GM23338 (cell line): ENCODE results near the gene ZFP64. TPM values are rescaled to one million over a fixed set of nuclear protein-coding genes. Genes with fewer than 3 reads are reported as not detected.

Source experiments
- ATAC-seq: fragments of 200-7000 bp; cut with Tn5 transposase; 3 replicates; pipeline ENCODE4 v1.9.1; 2020
- DNase-seq: peaks from one replicate; pipeline ENCODE4 v3.0.0-alpha.2; 2015; ENCODE audit warnings: low spot score
- H2AFZ ChIP-seq: fragments of 200-600 bp; sonication (generic); 2 replicates; pipeline ENCODE4 v1.8.0; 2016; ENCODE audit warnings: antibody characterized with exemption, mild to moderate bottlenecking, moderate library complexity
- H3F3A ChIP-seq: fragments of 200-600 bp; sonication (generic); replicated peaks from 2 replicates; pipeline ENCODE4 v1.8.0; 2017; ENCODE audit warnings: antibody characterized with exemption, mixed run types, low read depth
- H3K27ac ChIP-seq: fragments of 200-600 bp; sonication (generic); 2 replicates; pipeline ENCODE4 v1.6.1; 2016; ENCODE audit warnings: low read depth
- H3K27me3 ChIP-seq: fragments of 200-600 bp; sonication (generic); 2 replicates; pipeline ENCODE4 v1.8.0; 2016; ENCODE audit warnings: mild to moderate bottlenecking, mixed run types, moderate library complexity; ENCODE audit not compliant: insufficient read depth
- H3K36me3 ChIP-seq: fragments of 200-600 bp; sonication (generic); 2 replicates; pipeline ENCODE4 v1.8.0; 2016; ENCODE audit warnings: mild to moderate bottlenecking; ENCODE audit not compliant: insufficient read depth
- H3K4me1 ChIP-seq: fragments of 200-600 bp; sonication (generic); 2 replicates; pipeline ENCODE4 v1.8.0; 2016; ENCODE audit warnings: mild to moderate bottlenecking, moderate library complexity; ENCODE audit not compliant: insufficient read depth
- H3K4me2 ChIP-seq: fragments of 200-600 bp; sonication (generic); 2 replicates; pipeline ENCODE4 v1.7.1; 2017; ENCODE audit warnings: mixed run types
- H3K4me3 ChIP-seq: fragments of 200-600 bp; sonication (generic); 2 replicates; pipeline ENCODE4 v1.6.1; 2016; ENCODE audit warnings: mixed run types
- H3K79me2 ChIP-seq: fragments of 200-600 bp; sonication (generic); replicated peaks from 2 replicates; pipeline ENCODE4 v1.8.0; 2017; ENCODE audit warnings: mild to moderate bottlenecking; ENCODE audit not compliant: insufficient read depth
- H3K9me2 ChIP-seq: fragments of 200-600 bp; sonication (generic); 2 replicates; pipeline ENCODE4 v1.8.0; 2017; ENCODE audit not compliant: insufficient read depth
- H4K20me1 ChIP-seq: fragments of 200-600 bp; sonication (generic); replicated peaks from 2 replicates; pipeline ENCODE4 v1.8.0; 2017; ENCODE audit warnings: mild to moderate bottlenecking; ENCODE audit not compliant: insufficient read depth
- H3K27ac Mint-ChIP-seq: 2 replicates; pipeline ENCODE4 v1.8.0; 2020; ENCODE audit warnings: inconsistent platforms, mild to moderate bottlenecking, moderate library complexity, mixed read lengths
- H3K27me3 Mint-ChIP-seq: 3 replicates; pipeline ENCODE4 v1.8.0; 2022; ENCODE audit warnings: low read depth, mild to moderate bottlenecking, moderate library complexity, mixed read lengths, inconsistent platforms; ENCODE audit not compliant: insufficient read depth, poor library complexity
- H3K36me3 Mint-ChIP-seq: 3 replicates; pipeline ENCODE4 v1.8.0; 2021; ENCODE audit warnings: low read depth, mild to moderate bottlenecking, inconsistent platforms, moderate library complexity, mixed read lengths
- H3K4me1 Mint-ChIP-seq: 3 replicates; pipeline ENCODE4 v1.8.0; 2020; ENCODE audit warnings: mild to moderate bottlenecking, inconsistent platforms, mixed read lengths
- H3K4me3 Mint-ChIP-seq: 3 replicates; pipeline ENCODE4 v1.8.0; 2021; ENCODE audit warnings: moderate library complexity, mild to moderate bottlenecking, inconsistent platforms, mixed read lengths
- H3K9me3 Mint-ChIP-seq: 3 replicates; pipeline ENCODE4 v1.8.0; 2020; ENCODE audit warnings: moderate library complexity, mild to moderate bottlenecking, inconsistent platforms, mixed read lengths
- CREB1 ChIP-seq: fragments of 250-450 bp; sonication (Bioruptor Pico); IDR thresholded peaks from 2 replicates; pipeline ENCODE4 v1.5.0; 2020; ENCODE audit warnings: low read depth, mild to moderate bottlenecking, moderate library complexity
- CTCF ChIP-seq, 2 experiments: fragments of 200-600 bp in 1 of 2; sonication (generic) in 1 of 2; conservative IDR thresholded peaks; 2 replicates each; pipeline versions ENCODE4 v1.5.1 to v1.6.1; 2016 to 2017; ENCODE audit warnings: antibody characterized with exemption in 2 of 2, low read depth in 2 of 2, mild to moderate bottlenecking in 2 of 2, moderate library complexity in 1 of 2
- EZH2phosphoT487 ChIP-seq: fragments of 200-600 bp; sonication (generic); IDR thresholded peaks from one replicate; pipeline ENCODE4 v1.8.1; 2018; ENCODE audit warnings: antibody characterized with exemption; ENCODE audit not compliant: unreplicated experiment
- POLR2AphosphoS5 ChIP-seq: IDR thresholded peaks from 2 replicates; pipeline ENCODE4 v1.6.1; 2016; ENCODE audit warnings: antibody characterized with exemption, low read depth
- polyA plus RNA-seq: library from polyadenylated mRNA; unstranded; fragments of >200 nt; fragmentation: Nextera tagmentation; extraction: Ambion mirVana; gene quantifications from 2 replicates; pipeline ENCODE4 v1.2.1, GENCODE V29; 2016
- total RNA-seq: library from RNA; depleted of rRNA; stranded (reverse); fragments of >200 nt; shearing (Covaris generic); gene quantifications from 2 replicates; pipeline ENCODE4 v1.2.3, GENCODE V29; 2014
- TF ChIP-seq, protein P1 (sequence below): IDR thresholded peaks from 2 replicates; pipeline ENCODE4 v1.6.1; 2016; ENCODE audit warnings: antibody characterized with exemption
- TF ChIP-seq, protein P2 (sequence below): fragments of 250-450 bp; sonication (Bioruptor Pico); IDR thresholded peaks from 2 replicates; pipeline ENCODE4 v1.5.0; 2020; ENCODE audit warnings: mild to moderate bottlenecking, moderate library complexity

Gene ZFP64
- total and polyA plus RNA-seq, 2 experiments from 2014 or later: 9.6 to 30.4 TPM

DNA sequence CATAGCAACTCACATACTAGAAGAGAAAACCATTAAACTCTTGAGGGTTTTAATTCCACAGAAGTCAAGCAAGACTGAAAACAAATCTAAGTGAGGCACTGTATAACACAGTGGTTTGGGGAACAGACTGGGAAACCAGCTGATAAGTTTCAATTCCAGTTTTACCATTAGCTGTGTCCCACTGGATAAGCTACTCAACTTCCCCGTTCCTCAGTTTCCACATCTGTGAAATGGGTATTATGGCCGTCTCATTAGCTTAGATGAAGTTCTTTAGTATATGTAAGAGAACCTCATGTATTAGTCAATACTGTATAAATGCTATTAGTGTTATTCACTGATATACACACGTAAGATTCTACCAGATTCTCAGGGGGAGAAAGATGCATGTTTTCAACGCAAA lies 89.0 kb downstream of the ZFP64 start:
- Histone ChIP-seq H4K20me1 (peaks cover 13% of the 10 kb centered on the region), H3K4me1 (peaks cover 27% of the 10 kb centered on the region), H2AFZ (no peak overlapping the region), H3F3A (peaks cover 31% of the 10 kb centered on the region; the same call in 1 of the 2 replicates), H3K4me2 (peak overlapping the region; percentile 87), H3K27me3 (peaks cover 68% of the 10 kb centered on the region), H3K4me3 (peak overlapping the region; percentile 84), H3K27ac (no peak overlapping the region), H3K36me3 (no peaks in the 10 kb centered on the region), H3K9me2 (no peaks in the 10 kb centered on the region), H3K79me2 (no peaks in the 10 kb centered on the region)
- peaks cover 3% of the 10 kb centered on the region; the same call in 1 of the 3 replicates for H3K36me3 Mint-ChIP-seq
- H3K9me3 Mint-ChIP-seq: no peaks in the 10 kb centered on the region
- no peak overlapping the region for H3K27ac Mint-ChIP-seq
- peak overlapping the region; percentile 88 for H3K4me3 Mint-ChIP-seq
- H3K27me3 Mint-ChIP-seq: peaks cover 46% of the 10 kb centered on the region
- H3K4me1 Mint-ChIP-seq: peaks cover 21% of the 10 kb centered on the region
- TF ChIP-seq, protein P1, sequence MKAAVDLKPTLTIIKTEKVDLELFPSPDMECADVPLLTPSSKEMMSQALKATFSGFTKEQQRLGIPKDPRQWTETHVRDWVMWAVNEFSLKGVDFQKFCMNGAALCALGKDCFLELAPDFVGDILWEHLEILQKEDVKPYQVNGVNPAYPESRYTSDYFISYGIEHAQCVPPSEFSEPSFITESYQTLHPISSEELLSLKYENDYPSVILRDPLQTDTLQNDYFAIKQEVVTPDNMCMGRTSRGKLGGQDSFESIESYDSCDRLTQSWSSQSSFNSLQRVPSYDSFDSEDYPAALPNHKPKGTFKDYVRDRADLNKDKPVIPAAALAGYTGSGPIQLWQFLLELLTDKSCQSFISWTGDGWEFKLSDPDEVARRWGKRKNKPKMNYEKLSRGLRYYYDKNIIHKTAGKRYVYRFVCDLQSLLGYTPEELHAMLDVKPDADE: no peak
- no peak for TF ChIP-seq POLR2AphosphoS5
- DNase-seq (no peak), ATAC-seq (no peak)

DNA sequence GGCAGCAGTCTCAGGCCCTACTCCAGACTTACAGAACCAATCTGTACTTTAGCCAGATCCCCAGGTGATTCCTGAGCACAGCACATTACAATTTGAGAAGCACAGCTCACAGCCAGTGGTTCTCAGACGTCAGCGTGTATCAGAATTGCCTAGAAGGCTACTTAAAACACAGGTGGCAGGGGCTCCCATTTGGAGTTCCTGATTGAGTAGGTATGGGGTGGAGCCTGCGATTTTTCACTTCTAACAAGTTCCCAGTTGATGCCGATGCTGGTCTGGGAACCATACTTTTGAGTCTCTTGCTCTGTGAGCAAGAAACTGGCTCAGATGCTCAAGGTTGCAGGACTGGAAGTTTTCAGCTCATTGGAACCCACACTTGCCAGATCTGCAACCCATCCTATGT lies 89.5 kb downstream of the ZFP64 start:
- H3K4me3 Mint-ChIP-seq: 0 out of 3 replicates have a peak overlapping the region, but pooled peaks have one; percentile 88
- TF ChIP-seq EZH2phosphoT487: no peak
- TF ChIP-seq CTCF (conservative IDR thresholded peaks at IDR 0.05; ENCODE audit: low read depth in 2 of 2): no peak
- TF ChIP-seq, protein P2, sequence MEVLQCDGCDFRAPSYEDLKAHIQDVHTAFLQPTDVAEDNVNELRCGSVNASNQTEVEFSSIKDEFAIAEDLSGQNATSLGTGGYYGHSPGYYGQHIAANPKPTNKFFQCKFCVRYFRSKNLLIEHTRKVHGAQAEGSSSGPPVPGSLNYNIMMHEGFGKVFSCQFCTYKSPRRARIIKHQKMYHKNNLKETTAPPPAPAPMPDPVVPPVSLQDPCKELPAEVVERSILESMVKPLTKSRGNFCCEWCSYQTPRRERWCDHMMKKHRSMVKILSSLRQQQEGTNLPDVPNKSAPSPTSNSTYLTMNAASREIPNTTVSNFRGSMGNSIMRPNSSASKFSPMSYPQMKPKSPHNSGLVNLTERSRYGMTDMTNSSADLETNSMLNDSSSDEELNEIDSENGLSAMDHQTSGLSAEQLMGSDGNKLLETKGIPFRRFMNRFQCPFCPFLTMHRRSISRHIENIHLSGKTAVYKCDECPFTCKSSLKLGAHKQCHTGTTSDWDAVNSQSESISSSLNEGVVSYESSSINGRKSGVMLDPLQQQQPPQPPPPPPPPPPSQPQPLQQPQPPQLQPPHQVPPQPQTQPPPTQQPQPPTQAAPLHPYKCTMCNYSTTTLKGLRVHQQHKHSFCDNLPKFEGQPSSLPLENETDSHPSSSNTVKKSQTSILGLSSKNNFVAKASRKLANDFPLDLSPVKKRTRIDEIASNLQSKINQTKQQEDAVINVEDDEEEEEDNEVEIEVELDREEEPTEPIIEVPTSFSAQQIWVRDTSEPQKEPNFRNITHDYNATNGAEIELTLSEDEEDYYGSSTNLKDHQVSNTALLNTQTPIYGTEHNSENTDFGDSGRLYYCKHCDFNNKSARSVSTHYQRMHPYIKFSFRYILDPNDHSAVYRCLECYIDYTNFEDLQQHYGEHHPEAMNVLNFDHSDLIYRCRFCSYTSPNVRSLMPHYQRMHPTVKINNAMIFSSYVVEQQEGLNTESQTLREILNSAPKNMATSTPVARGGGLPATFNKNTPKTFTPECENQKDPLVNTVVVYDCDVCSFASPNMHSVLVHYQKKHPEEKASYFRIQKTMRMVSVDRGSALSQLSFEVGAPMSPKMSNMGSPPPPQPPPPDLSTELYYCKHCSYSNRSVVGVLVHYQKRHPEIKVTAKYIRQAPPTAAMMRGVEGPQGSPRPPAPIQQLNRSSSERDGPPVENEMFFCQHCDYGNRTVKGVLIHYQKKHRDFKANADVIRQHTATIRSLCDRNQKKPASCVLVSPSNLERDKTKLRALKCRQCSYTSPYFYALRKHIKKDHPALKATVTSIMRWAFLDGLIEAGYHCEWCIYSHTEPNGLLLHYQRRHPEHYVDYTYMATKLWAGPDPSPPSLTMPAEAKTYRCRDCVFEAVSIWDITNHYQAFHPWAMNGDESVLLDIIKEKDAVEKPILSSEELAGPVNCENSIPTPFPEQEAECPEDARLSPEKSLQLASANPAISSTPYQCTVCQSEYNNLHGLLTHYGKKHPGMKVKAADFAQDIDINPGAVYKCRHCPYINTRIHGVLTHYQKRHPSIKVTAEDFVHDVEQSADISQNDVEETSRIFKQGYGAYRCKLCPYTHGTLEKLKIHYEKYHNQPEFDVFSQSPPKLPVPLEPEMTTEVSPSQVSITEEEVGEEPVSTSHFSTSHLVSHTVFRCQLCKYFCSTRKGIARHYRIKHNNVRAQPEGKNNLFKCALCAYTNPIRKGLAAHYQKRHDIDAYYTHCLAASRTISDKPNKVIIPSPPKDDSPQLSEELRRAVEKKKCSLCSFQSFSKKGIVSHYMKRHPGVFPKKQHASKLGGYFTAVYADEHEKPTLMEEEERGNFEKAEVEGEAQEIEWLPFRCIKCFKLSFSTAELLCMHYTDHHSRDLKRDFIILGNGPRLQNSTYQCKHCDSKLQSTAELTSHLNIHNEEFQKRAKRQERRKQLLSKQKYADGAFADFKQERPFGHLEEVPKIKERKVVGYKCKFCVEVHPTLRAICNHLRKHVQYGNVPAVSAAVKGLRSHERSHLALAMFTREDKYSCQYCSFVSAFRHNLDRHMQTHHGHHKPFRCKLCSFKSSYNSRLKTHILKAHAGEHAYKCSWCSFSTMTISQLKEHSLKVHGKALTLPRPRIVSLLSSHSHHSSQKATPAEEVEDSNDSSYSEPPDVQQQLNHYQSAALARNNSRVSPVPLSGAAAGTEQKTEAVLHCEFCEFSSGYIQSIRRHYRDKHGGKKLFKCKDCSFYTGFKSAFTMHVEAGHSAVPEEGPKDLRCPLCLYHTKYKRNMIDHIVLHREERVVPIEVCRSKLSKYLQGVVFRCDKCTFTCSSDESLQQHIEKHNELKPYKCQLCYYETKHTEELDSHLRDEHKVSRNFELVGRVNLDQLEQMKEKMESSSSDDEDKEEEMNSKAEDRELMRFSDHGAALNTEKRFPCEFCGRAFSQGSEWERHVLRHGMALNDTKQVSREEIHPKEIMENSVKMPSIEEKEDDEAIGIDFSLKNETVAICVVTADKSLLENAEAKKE (CRISPR knock-in tag): no peak
- TF ChIP-seq, protein P1: no peak
- TF ChIP-seq POLR2AphosphoS5: no peak
- no peak for TF ChIP-seq CREB1 (CRISPR knock-in tag)

More for the DNA sequence above, 89.5 kb downstream of the ZFP64 start:
- Histone ChIP-seq H3K27me3 (peaks cover 64% of the 10 kb centered on the region), H3F3A (peaks cover 31% of the 10 kb centered on the region; the same call in 1 of the 2 replicates), H3K79me2 (no peaks in the 10 kb centered on the region), H3K27ac (no peak overlapping the region), H3K36me3 (no peaks in the 10 kb centered on the region), H2AFZ (no peak overlapping the region), H4K20me1 (peaks cover 13% of the 10 kb centered on the region), H3K9me2 (no peaks in the 10 kb centered on the region), H3K4me1 (peaks cover 27% of the 10 kb centered on the region), H3K4me2 (peak overlapping the region; percentile 87), H3K4me3 (peak overlapping the region; percentile 84)
- DNase-seq (no peak), ATAC-seq (no peak)
- peaks cover 4% of the 10 kb centered on the region; the same call in 2 of the 3 replicates for H3K36me3 Mint-ChIP-seq
- no peak overlapping the region for H3K27ac Mint-ChIP-seq
- H3K9me3 Mint-ChIP-seq: no peaks in the 10 kb centered on the region
- peaks cover 19% of the 10 kb centered on the region for H3K4me1 Mint-ChIP-seq
- peaks cover 46% of the 10 kb centered on the region for H3K27me3 Mint-ChIP-seq
